GM19023 (cell line): ENCODE data around the gene SNCA.

Source experiments
- ATAC-seq: cut with Tn5 transposase; IDR thresholded peaks from one replicate; pipeline ENCODE4 v1.9.1; 2021; ENCODE audit warnings: mild to moderate bottlenecking, moderate library complexity; ENCODE audit not compliant: unreplicated experiment

The SNCA gene

DNA sequence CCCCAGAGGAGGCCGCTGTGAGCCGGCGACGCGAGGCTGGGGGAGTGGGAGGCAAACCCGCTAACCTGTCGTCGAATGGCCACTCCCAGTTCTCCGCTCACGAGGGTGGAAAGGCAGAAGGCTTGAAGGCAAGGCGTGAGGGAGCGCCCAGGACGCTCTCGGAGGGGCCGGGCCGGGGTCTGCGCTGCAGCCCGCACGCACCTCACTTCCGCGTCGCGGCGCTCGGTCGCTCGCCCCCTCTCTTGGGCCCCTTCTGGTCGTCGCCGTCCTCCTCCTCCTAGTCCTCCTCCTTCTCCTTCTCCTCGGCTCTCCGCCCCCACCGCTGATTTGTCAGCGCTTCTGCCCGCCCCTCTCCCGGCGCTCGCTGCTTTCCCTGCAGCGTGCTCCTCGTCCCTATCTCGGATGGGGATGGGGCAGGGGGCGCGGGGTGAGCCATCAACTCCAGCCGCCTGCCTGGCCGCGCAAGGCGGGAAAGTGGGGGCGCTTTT lies at the start of gene SNCA:
Gene SNCA, minus strand, starts transcription at position 265 of the 488 bp plus-strand sequence. CDS start 1,494 bp downstream, outside the sequence.
- no peak for ATAC-seq

DNA sequence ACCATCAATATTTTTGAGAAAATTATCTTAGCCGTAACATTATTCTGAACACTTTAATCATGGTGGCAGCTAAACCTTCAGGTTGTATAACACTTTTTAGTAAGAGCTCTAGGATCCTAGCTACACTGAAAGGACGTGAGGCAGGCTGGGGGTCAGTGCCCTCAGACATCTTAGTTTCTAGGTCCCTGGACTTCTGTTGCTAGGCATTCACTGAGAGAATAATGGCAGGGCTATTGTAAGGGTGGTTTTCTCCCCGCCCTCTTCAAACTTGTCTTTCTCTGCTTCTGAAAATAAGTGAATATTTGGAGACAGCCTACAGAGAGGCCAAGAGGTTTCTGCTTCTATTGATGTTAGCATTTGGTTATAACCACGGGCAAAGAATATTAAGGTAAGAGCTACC lies 42.3 kb upstream of the SNCA start:
- ATAC-seq = no peak

- ATAC-seq = no peak
These were observed 41.6 kb upstream of the SNCA start for GRCh38 chr4:89878611-89879010.

DNA sequence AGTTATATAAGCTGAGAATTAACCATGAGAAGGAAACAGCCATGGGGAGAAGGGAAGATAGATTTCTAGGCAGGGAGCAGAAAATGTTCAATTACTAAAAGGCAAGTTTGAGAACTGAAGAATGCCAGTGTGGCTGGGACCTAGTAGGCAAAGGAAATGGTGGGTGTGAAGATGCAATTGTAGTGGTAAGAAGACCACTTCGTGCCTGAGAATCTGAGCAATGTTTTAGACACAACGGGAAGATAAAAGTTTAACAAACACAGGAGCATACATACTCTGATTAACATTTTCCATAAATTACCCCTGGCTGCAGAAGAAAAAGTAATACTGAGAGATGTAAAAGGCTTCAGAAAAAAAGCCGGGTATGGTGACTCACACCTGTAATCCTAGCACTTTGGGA lies 39.6 kb upstream of the SNCA start:
- ATAC-seq = no peak

- ATAC-seq = no peak
These were observed 34.2 kb upstream of the SNCA start for GRCh38 chr4:89871211-89871610.

- no peak for ATAC-seq
These were observed 32.1 kb upstream of the SNCA start for GRCh38 chr4:89868999-89869589.

DNA sequence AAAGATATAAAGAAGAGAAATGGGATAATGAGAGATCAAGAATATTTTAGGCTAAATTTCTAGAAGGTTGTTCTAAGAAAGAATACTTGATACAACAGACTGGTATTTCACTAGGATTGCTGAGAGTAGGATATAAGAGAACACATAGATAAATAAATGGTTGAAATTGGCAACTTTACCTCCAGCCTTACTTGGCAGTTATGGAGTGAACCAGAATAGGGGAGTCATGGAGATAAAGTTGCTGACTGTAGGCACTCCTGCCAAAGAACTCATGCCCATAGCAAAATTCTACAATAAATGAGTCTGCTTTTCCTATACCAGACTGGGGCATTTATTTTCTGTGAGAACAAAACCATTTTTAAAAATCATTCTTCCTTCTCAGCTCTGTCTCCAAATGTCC lies 31.3 kb upstream of the SNCA start:
- no peak for ATAC-seq

DNA sequence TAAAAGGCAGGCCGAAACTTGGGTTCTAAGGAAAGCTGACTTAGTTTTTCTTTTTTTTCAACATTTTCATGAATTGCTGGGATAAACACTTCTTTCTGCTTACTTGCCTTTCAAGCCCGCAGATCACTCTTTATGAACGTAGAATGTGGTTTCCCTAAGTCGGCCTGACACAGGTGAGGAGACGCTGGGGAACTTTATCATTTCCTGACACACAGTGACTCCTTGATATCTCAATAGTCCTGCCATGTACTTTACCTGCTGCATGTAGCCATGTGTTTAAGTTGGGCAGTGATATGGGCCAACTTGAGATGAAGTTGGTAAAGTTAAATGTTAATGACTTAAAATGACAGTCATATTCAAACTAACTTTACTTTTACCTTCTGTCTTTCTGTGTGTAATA lies 26.6 kb upstream of the SNCA start:
- ATAC-seq = no peak

GRCh38 chr4:89860971-89861370 lies 24.0 kb upstream of the SNCA start:
- no peak for ATAC-seq

GRCh38 chr4:89855236-89855635 lies 18.3 kb upstream of the SNCA start:
- no peak for ATAC-seq

GRCh38 chr4:89847571-89848325 lies 10.8 kb upstream of the SNCA start:
- no peak for ATAC-seq

- no peak for ATAC-seq
These were observed 2.6 kb upstream of the SNCA start for GRCh38 chr4:89839558-89839957.

- ATAC-seq = no peak
These were observed 1.0 kb upstream of the SNCA start for GRCh38 chr4:89837993-89838390.

DNA sequence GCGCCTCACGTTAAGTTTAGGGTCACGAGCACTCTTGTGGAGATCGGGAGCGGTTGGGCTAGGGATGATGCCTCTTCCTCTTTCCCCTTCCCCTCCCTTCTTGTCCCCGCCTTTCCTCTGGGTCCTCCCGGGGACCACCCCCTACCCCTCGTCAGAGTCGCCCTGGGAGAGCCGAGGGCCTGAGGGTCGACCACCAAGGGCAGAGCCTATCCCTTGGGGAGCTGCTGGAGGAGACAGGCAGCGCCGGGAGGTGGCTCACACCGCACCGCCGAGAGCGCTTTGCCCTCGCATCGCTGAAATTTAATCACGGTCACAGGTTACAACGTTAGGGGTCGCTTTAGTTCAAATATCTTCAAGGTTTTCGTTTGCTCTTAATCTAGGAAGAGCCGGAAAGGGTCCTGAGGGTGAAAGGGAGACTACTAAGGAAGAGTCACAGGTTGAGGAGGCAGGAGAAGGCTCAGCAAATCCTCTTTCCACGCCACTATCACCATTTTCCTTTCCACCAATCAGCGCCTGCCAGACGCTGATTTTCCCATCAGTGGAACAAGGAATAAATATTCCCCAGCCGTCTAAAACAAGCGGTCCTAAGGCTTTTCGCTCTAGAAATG lies 528 bp upstream of the SNCA start:
- ATAC-seq = no peak

DNA sequence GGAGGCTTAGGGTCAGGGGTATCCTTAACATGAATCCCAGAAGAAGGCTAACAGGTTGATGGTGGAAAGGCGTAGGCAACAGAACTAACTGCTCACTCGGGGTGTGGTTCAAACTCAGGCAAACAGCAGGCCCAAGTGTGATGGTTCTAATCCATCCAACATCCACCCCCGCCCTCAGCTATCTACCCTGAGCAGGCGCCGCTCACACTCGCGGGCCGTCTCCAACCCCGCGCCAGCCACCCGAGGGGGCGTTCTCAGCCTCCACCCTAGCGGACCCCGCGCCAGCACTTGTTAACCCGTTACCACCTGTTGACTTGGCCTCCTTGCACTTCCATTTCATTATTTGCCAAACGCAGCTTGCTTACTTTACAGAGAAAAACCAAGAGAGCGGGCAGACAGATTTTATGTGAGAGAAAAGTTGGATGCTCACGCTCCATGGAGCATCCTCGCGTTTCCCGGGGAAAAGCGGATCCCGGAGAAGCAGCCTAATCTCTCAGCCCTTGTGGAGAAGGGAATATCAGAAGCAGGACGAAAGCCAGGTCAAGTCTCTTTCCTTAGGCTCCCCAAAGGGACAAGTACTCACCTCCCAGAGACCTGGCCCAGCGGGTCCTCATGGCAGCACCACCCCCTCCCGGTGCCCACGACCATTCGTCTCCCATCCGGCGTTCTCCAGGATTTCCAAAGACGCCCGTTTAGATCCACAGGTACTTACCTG lies 773 bp downstream of the SNCA start:
- no peak for ATAC-seq

GRCh38 chr4:89835413-89835812 lies 1.5 kb downstream of the SNCA start:
- ATAC-seq = no peak

DNA sequence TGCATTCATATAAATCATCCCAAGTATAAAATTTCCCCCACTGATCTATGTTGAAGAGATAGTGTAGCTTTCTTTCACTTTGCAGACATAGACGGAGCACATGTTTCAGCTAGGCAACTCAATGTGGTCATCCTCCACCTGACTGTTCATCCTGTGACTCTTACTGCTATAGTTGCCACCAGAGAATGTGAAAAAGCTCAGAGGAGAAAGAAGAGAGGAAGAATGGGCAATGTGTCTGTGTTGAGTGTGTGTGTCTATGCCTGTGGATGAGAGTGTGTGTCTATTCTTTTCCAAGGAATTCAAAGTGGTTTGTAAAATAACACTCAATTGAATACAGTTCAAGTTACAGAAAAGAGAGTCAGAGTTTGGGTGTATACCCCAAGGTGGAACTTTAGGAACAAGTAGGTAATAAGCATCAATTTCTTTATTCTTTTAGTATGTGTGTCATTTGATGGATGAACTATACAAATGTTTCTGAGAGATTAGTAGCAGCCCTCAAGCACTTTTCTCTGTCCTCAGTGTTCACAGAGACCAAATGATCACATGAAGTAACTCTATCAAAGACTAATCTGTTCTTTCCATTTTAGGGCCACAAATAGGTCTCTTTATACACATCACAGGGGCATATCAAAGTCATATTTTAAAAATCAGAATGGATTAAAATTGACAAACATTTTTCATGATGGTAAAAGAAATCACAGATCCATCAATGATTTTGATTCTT lies 2.3 kb downstream of the SNCA start:
- no peak for ATAC-seq

GRCh38 chr4:89829470-89830138 lies 7.4 kb downstream of the SNCA start:
- ATAC-seq = peak; percentile 86

GRCh38 chr4:89823416-89823815 lies 13.5 kb downstream of the SNCA start:
- ATAC-seq = no peak

DNA sequence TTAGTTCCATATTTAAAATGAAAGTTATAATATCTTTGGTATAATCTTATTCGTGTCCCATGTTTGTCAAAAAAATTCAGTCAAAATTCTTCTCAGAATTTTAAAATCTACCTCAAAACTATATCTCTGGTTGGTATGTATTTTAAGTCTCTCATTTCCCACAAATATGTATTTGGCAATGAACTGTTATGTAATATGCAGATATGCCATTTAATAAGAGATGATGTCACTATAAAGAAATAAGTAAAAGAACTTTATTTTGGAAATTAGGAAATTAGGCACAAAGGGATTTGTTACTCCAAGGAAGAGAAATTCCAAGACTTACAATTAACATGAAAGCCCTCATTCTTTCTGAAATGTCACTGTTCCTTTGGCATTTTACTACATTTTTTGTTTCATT lies 15.3 kb downstream of the SNCA start:
- no peak for ATAC-seq
